ENCODE results near the gene LGR5. TPM values are rescaled to one million over a fixed set of nuclear protein-coding genes. Genes with fewer than 3 reads are reported as not detected.

The LGR5 gene
- total RNA-seq, 1 experiment from 2014 or later: 0.17 TPM

DNA sequence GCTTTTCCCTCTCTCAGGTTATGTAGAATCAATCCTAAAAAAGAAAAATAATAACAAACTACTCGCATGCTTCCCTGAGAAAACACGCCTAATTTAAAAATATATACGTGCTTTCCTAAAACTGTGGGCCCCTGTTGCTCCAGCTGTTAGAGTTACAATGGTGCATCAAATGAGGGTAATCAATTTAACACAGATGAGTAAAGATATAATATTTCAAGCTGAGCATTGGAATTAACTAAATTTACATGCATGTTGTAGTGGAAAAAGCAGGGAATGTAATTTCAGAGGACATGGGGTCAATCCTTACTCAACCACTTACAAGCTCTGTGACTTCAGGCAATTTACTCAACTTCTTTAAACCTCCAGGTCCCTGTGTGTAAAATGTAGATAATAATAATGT is 22.4 kb upstream of the LGR5 start:
- DNase-seq (ENCODE audit: low spot score): no peak
- H3K27me3 Mint-ChIP-seq (ENCODE audit: low read depth): no peaks in the 10 kb centered on the region
- ChIA-PET CTCF (interaction anchor here (1.2 kb wide), 1 partner anchor 135 kb away, joined by 5 read pairs; no protein-coding TSS in a partner anchor), POLR2A (no interaction called here)
- no peak for ATAC-seq
- H3K9me3 Mint-ChIP-seq: peaks cover 18% of the 10 kb centered on the region
- H3K36me3 Mint-ChIP-seq: peaks cover 10% of the 10 kb centered on the region
- no peaks in the 10 kb centered on the region for H3K4me1 Mint-ChIP-seq
- TF ChIP-seq HMGA2 (CRISPR knock-in tag; IDR thresholded peaks at IDR 0.05) (no peak), JAZF1 (CRISPR knock-in tag; IDR thresholded peaks at IDR 0.05) (no peak)
- TF ChIP-seq, protein P1, sequence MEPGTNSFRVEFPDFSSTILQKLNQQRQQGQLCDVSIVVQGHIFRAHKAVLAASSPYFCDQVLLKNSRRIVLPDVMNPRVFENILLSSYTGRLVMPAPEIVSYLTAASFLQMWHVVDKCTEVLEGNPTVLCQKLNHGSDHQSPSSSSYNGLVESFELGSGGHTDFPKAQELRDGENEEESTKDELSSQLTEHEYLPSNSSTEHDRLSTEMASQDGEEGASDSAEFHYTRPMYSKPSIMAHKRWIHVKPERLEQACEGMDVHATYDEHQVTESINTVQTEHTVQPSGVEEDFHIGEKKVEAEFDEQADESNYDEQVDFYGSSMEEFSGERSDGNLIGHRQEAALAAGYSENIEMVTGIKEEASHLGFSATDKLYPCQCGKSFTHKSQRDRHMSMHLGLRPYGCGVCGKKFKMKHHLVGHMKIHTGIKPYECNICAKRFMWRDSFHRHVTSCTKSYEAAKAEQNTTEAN (CRISPR knock-in tag; IDR thresholded peaks at IDR 0.05): no peak
- H3K27ac Mint-ChIP-seq: no peak overlapping the region
- no peak overlapping the region for H3K4me3 Mint-ChIP-seq

DNA sequence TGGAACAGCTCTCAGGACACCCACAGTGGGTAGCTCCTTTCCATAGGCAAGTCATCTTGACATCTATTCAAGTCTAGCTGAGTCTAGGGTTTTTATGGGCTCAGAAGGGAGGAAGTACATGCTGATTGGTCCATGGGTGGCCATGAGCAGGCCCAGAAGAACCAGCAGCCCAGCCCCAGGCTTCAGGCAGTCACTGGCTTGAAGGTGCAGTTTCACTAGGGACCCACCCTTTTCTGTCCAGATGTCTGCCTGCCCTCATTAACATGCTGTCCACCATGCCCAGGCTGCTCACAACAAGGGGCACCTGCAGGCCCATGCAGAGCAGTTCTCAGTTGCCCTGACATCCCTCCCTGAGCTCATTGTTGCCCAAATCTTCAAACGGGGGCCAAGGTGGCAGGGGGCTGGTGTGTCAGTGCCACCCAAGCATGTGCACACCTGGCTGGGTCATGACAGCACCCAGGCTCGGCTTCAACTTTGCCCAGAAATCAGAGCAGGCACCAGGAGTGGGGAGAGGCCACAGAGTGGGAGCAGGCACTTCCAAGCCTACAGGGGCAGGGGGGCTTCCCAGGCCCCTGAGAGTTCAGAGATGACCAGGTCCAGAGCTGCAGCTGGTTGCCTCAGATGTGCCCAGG is 18.7 kb upstream of the LGR5 start:
- CTCF ChIA-PET: interaction anchor here (1.1 to 1.7 kb wide), 3 partner anchors 18 to 326 kb away, joined by 3 to 6 read pairs (median 4); partner anchors contain the start of gene LGR5
- TF ChIP-seq, protein P2, sequence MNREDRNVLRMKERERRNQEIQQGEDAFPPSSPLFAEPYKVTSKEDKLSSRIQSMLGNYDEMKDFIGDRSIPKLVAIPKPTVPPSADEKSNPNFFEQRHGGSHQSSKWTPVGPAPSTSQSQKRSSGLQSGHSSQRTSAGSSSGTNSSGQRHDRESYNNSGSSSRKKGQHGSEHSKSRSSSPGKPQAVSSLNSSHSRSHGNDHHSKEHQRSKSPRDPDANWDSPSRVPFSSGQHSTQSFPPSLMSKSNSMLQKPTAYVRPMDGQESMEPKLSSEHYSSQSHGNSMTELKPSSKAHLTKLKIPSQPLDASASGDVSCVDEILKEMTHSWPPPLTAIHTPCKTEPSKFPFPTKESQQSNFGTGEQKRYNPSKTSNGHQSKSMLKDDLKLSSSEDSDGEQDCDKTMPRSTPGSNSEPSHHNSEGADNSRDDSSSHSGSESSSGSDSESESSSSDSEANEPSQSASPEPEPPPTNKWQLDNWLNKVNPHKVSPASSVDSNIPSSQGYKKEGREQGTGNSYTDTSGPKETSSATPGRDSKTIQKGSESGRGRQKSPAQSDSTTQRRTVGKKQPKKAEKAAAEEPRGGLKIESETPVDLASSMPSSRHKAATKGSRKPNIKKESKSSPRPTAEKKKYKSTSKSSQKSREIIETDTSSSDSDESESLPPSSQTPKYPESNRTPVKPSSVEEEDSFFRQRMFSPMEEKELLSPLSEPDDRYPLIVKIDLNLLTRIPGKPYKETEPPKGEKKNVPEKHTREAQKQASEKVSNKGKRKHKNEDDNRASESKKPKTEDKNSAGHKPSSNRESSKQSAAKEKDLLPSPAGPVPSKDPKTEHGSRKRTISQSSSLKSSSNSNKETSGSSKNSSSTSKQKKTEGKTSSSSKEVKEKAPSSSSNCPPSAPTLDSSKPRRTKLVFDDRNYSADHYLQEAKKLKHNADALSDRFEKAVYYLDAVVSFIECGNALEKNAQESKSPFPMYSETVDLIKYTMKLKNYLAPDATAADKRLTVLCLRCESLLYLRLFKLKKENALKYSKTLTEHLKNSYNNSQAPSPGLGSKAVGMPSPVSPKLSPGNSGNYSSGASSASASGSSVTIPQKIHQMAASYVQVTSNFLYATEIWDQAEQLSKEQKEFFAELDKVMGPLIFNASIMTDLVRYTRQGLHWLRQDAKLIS (CRISPR knock-in tag; IDR thresholded peaks at IDR 0.05; ENCODE audit: borderline replicate concordance): no peak
- TF ChIP-seq ZNF219 (CRISPR knock-in tag; IDR thresholded peaks at IDR 0.05; ENCODE audit: borderline replicate concordance): no peak
- TF ChIP-seq, protein P3, sequence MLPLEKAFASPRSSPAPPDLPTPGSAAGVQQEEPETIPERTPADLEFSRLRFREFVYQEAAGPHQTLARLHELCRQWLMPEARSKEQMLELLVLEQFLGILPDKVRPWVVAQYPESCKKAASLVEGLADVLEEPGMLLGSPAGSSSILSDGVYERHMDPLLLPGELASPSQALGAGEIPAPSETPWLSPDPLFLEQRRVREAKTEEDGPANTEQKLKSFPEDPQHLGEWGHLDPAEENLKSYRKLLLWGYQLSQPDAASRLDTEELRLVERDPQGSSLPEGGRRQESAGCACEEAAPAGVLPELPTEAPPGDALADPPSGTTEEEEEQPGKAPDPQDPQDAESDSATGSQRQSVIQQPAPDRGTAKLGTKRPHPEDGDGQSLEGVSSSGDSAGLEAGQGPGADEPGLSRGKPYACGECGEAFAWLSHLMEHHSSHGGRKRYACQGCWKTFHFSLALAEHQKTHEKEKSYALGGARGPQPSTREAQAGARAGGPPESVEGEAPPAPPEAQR (CRISPR knock-in tag; IDR thresholded peaks at IDR 0.05): no peak
- no peak for TF ChIP-seq TCF7 (CRISPR knock-in tag; IDR thresholded peaks at IDR 0.05; ENCODE audit: low read depth)
- TF ChIP-seq, protein P4, sequence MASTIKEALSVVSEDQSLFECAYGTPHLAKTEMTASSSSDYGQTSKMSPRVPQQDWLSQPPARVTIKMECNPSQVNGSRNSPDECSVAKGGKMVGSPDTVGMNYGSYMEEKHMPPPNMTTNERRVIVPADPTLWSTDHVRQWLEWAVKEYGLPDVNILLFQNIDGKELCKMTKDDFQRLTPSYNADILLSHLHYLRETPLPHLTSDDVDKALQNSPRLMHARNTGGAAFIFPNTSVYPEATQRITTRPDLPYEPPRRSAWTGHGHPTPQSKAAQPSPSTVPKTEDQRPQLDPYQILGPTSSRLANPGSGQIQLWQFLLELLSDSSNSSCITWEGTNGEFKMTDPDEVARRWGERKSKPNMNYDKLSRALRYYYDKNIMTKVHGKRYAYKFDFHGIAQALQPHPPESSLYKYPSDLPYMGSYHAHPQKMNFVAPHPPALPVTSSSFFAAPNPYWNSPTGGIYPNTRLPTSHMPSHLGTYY (CRISPR knock-in tag; IDR thresholded peaks at IDR 0.05): no peak
- TF ChIP-seq, protein P5, sequence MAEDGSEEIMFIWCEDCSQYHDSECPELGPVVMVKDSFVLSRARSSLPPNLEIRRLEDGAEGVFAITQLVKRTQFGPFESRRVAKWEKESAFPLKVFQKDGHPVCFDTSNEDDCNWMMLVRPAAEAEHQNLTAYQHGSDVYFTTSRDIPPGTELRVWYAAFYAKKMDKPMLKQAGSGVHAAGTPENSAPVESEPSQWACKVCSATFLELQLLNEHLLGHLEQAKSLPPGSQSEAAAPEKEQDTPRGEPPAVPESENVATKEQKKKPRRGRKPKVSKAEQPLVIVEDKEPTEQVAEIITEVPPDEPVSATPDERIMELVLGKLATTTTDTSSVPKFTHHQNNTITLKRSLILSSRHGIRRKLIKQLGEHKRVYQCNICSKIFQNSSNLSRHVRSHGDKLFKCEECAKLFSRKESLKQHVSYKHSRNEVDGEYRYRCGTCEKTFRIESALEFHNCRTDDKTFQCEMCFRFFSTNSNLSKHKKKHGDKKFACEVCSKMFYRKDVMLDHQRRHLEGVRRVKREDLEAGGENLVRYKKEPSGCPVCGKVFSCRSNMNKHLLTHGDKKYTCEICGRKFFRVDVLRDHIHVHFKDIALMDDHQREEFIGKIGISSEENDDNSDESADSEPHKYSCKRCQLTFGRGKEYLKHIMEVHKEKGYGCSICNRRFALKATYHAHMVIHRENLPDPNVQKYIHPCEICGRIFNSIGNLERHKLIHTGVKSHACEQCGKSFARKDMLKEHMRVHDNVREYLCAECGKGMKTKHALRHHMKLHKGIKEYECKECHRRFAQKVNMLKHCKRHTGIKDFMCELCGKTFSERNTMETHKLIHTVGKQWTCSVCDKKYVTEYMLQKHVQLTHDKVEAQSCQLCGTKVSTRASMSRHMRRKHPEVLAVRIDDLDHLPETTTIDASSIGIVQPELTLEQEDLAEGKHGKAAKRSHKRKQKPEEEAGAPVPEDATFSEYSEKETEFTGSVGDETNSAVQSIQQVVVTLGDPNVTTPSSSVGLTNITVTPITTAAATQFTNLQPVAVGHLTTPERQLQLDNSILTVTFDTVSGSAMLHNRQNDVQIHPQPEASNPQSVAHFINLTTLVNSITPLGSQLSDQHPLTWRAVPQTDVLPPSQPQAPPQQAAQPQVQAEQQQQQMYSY (CRISPR knock-in tag; IDR thresholded peaks at IDR 0.05): no peak
- TF ChIP-seq KAT7 (CRISPR knock-in tag; IDR thresholded peaks at IDR 0.05; ENCODE audit: borderline replicate concordance): no peak
- no peak for TF ChIP-seq ZNF232 (CRISPR knock-in tag; IDR thresholded peaks at IDR 0.05)
- no peak for TF ChIP-seq ZNF317 (CRISPR knock-in tag; IDR thresholded peaks at IDR 0.05; ENCODE audit: borderline replicate concordance, low read depth)
- TF ChIP-seq, protein P6, sequence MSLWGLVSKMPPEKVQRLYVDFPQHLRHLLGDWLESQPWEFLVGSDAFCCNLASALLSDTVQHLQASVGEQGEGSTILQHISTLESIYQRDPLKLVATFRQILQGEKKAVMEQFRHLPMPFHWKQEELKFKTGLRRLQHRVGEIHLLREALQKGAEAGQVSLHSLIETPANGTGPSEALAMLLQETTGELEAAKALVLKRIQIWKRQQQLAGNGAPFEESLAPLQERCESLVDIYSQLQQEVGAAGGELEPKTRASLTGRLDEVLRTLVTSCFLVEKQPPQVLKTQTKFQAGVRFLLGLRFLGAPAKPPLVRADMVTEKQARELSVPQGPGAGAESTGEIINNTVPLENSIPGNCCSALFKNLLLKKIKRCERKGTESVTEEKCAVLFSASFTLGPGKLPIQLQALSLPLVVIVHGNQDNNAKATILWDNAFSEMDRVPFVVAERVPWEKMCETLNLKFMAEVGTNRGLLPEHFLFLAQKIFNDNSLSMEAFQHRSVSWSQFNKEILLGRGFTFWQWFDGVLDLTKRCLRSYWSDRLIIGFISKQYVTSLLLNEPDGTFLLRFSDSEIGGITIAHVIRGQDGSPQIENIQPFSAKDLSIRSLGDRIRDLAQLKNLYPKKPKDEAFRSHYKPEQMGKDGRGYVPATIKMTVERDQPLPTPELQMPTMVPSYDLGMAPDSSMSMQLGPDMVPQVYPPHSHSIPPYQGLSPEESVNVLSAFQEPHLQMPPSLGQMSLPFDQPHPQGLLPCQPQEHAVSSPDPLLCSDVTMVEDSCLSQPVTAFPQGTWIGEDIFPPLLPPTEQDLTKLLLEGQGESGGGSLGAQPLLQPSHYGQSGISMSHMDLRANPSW (CRISPR knock-in tag; conservative IDR thresholded peaks at IDR 0.05; ENCODE audit: low read depth): no peak
- TF ChIP-seq NFATC4 (CRISPR knock-in tag; IDR thresholded peaks at IDR 0.05): no peak
- no peak for TF ChIP-seq CREM (CRISPR knock-in tag; IDR thresholded peaks at IDR 0.05)
- no peak for DNase-seq (ENCODE audit: low spot score)

More for the DNA sequence above, 18.7 kb upstream of the LGR5 start:
- POLR2A ChIA-PET: no interaction called here
- Mint-ChIP-seq H3K27ac (no peak overlapping the region), H3K4me3 (no peak overlapping the region), H3K27me3 (ENCODE audit: low read depth) (no peaks in the 10 kb centered on the region; the same call in 1 of the 2 replicates), H3K4me1 (no peaks in the 10 kb centered on the region), H3K36me3 (no peaks in the 10 kb centered on the region), H3K9me3 (no peaks in the 10 kb centered on the region)
- ATAC-seq: no peak

Measured in WTC11 (cell line).